ENCODE data around the gene C1orf122.

Gene C1orf122

DNA sequence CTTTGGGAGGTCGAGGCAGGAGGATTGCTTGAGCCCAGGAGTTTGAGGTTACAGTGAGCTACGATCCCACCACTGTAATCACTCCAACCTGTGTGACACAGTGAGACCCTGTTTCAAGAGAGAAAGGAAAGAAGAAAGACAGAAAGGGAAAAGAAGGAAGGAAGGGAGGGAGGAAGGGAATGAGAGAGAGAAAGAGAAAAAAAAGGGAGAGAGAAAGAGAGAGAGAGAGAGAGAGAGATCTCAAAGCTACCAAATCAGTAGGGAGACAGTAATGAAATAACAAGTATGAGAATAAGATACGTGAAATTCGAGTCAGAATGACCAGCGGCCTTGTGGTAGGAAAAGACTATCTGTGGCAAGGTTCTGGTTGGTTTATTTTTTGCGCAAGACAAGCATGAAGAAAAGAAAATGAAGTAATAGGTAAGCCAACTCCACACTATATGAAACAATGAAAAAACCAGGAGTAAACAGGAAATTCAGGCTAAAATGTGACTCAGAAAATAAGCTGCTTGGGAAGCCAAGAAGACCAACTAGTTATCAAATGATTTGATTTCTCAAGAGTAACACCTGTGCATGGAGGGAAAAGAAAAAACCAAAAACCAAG lies 42.9 kb downstream of the C1orf122 start:
- TF ChIP-seq, protein P1, sequence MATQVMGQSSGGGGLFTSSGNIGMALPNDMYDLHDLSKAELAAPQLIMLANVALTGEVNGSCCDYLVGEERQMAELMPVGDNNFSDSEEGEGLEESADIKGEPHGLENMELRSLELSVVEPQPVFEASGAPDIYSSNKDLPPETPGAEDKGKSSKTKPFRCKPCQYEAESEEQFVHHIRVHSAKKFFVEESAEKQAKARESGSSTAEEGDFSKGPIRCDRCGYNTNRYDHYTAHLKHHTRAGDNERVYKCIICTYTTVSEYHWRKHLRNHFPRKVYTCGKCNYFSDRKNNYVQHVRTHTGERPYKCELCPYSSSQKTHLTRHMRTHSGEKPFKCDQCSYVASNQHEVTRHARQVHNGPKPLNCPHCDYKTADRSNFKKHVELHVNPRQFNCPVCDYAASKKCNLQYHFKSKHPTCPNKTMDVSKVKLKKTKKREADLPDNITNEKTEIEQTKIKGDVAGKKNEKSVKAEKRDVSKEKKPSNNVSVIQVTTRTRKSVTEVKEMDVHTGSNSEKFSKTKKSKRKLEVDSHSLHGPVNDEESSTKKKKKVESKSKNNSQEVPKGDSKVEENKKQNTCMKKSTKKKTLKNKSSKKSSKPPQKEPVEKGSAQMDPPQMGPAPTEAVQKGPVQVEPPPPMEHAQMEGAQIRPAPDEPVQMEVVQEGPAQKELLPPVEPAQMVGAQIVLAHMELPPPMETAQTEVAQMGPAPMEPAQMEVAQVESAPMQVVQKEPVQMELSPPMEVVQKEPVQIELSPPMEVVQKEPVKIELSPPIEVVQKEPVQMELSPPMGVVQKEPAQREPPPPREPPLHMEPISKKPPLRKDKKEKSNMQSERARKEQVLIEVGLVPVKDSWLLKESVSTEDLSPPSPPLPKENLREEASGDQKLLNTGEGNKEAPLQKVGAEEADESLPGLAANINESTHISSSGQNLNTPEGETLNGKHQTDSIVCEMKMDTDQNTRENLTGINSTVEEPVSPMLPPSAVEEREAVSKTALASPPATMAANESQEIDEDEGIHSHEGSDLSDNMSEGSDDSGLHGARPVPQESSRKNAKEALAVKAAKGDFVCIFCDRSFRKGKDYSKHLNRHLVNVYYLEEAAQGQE (IDR thresholded peaks at IDR 0.05; ENCODE audit: insufficient replicate concordance, low read depth) = no peak
- TF ChIP-seq, protein P2, sequence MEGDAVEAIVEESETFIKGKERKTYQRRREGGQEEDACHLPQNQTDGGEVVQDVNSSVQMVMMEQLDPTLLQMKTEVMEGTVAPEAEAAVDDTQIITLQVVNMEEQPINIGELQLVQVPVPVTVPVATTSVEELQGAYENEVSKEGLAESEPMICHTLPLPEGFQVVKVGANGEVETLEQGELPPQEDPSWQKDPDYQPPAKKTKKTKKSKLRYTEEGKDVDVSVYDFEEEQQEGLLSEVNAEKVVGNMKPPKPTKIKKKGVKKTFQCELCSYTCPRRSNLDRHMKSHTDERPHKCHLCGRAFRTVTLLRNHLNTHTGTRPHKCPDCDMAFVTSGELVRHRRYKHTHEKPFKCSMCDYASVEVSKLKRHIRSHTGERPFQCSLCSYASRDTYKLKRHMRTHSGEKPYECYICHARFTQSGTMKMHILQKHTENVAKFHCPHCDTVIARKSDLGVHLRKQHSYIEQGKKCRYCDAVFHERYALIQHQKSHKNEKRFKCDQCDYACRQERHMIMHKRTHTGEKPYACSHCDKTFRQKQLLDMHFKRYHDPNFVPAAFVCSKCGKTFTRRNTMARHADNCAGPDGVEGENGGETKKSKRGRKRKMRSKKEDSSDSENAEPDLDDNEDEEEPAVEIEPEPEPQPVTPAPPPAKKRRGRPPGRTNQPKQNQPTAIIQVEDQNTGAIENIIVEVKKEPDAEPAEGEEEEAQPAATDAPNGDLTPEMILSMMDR (IDR thresholded peaks at IDR 0.05; ENCODE audit: insufficient read depth, low read length) = no peak
- no peak for TF ChIP-seq GABPA (IDR thresholded peaks at IDR 0.05; ENCODE audit: low read depth)
- TF ChIP-seq POLR2AphosphoS5 (IDR thresholded peaks at IDR 0.05; ENCODE audit: low read depth) = no peak
- TF ChIP-seq SPI1 (IDR thresholded peaks at IDR 0.05; ENCODE audit: borderline replicate concordance, low read depth) = no peak
- peak overlapping the region; percentile 86 for H3K27ac ChIP-seq (replicated peaks)
- H3K27me3 ChIP-seq (ENCODE audit: insufficient read depth, poor library complexity, severe bottlenecking) = no peaks in the 10 kb centered on the region
- DNase-seq (ENCODE audit: low read depth in 1 of 2, low spot score in 1 of 2) = peak; percentile 53 to 79
- H3K4me3 ChIP-seq (replicated peaks; ENCODE audit: insufficient read depth, low read length) = peak overlapping the region; percentile 13

DNA sequence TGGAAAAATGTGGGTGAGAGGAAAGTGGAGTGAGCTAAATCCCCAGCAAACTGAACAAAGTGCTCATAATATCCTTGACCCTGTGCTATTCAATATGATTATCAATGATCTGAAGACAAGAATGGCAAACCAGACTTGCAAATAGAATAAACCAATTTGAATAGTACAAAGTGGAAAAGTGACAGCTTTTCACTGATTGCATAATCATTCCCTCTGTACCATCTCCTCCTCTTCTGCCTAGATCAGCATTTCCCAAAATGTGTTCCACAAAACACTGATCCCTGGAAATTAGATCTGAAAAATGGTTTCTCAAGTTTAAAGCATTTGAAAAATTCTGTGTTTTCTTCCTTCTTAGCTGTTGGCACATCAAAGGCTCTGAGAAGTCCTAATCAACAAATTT lies 43.7 kb downstream of the C1orf122 start:
- Histone ChIP-seq H3K27ac (replicated peaks) (peak overlapping the region; percentile 86), H3K4me3 (replicated peaks; ENCODE audit: insufficient read depth, low read length) (peak overlapping the region; percentile 13), H3K27me3 (ENCODE audit: insufficient read depth, poor library complexity, severe bottlenecking) (no peaks in the 10 kb centered on the region)
- no peak for DNase-seq (ENCODE audit: low read depth in 1 of 2, low spot score in 1 of 2)
- TF ChIP-seq GABPA (IDR thresholded peaks at IDR 0.05; ENCODE audit: low read depth) (no peak), SPI1 (IDR thresholded peaks at IDR 0.05; ENCODE audit: borderline replicate concordance, low read depth) (no peak), POLR2AphosphoS5 (IDR thresholded peaks at IDR 0.05; ENCODE audit: low read depth) (no peak)
- TF ChIP-seq, protein P2 (IDR thresholded peaks at IDR 0.05; ENCODE audit: insufficient read depth, low read length) = no peak

DNA sequence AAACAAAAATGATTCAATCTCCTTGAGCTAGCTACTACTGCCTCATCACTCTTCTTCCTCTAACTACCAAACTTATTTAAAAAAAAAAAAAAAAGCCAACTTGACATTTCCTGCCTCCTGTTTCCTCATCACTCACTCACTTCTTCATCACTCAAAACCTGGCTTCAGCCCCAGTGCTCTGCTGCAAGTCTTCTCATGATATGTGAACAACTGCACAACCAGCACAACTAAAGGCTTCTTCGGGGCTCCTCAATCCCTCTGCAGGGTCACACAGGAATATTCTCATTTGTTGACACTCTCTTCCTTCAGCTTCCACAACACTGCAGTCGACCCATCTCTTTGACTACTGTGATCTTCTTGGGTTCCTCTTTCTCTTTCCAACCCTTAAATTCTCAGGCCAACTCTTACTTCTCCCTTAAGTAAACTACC lies 44.2 kb downstream of the C1orf122 start:
- peak overlapping the region; percentile 86 for H3K27ac ChIP-seq (replicated peaks)
- no peaks in the 10 kb centered on the region for H3K27me3 ChIP-seq (ENCODE audit: insufficient read depth, poor library complexity, severe bottlenecking)
- peak overlapping the region; percentile 18 for H3K4me3 ChIP-seq (replicated peaks; ENCODE audit: insufficient read depth, low read length)
- TF ChIP-seq, protein P2 (IDR thresholded peaks at IDR 0.05; ENCODE audit: insufficient read depth, low read length) = no peak
- TF ChIP-seq, protein P1 (IDR thresholded peaks at IDR 0.05; ENCODE audit: insufficient replicate concordance, low read depth) = no peak
- TF ChIP-seq POLR2AphosphoS5 (IDR thresholded peaks at IDR 0.05; ENCODE audit: low read depth) (no peak), SPI1 (IDR thresholded peaks at IDR 0.05; ENCODE audit: borderline replicate concordance, low read depth) (peak; percentile 87)
- peak in 1 of 2 experiments; percentile 66 for DNase-seq (ENCODE audit: low read depth in 1 of 2, low spot score in 1 of 2)

DNA sequence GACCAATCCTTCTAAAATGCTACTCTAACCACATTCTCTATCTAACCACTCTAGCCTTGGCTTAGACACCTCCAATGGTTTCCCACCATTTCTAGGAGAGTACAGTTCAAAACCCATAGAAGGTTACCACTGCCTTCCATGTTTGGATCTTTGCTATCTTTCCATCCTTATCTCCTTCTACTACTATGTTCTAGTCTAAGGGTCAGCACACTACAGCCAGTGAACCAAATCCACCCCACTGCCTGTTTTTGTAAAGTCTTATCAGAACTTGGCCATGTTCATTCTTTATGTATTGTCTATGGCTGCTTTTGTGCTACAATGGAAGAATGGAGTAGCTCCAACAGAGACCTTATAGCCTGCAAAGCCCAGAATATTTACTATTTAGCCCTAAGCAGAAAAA lies 45.6 kb downstream of the C1orf122 start:
- DNase-seq (ENCODE audit: low read depth in 1 of 2, low spot score in 1 of 2) = no peak

More for the DNA sequence above, 45.6 kb downstream of the C1orf122 start:
- no peaks in the 10 kb centered on the region for H3K27me3 ChIP-seq (ENCODE audit: insufficient read depth, poor library complexity, severe bottlenecking)
- H3K4me3 ChIP-seq (replicated peaks; ENCODE audit: insufficient read depth, low read length) = no peak overlapping the region
- TF ChIP-seq SPI1 (IDR thresholded peaks at IDR 0.05; ENCODE audit: borderline replicate concordance, low read depth) (no peak), POLR2AphosphoS5 (IDR thresholded peaks at IDR 0.05; ENCODE audit: low read depth) (no peak), GABPA (IDR thresholded peaks at IDR 0.05; ENCODE audit: low read depth) (no peak)
- TF ChIP-seq, protein P2 (IDR thresholded peaks at IDR 0.05; ENCODE audit: insufficient read depth, low read length) = no peak
- TF ChIP-seq, protein P1 (IDR thresholded peaks at IDR 0.05; ENCODE audit: insufficient replicate concordance, low read depth) = no peak
- peak overlapping the region; percentile 86 for H3K27ac ChIP-seq (replicated peaks)
